ENCODE measurements around the gene HSD17B10. TPM values are rescaled to one million over a fixed set of nuclear protein-coding genes. Genes with fewer than 3 reads are reported as not detected.
A peak's percentile ranks its signal among the peaks of the same experiment; 100 is the strongest.

The HSD17B10 gene
- total RNA-seq, 1 experiment from 2014 or later, result 108 TPM

DNA sequence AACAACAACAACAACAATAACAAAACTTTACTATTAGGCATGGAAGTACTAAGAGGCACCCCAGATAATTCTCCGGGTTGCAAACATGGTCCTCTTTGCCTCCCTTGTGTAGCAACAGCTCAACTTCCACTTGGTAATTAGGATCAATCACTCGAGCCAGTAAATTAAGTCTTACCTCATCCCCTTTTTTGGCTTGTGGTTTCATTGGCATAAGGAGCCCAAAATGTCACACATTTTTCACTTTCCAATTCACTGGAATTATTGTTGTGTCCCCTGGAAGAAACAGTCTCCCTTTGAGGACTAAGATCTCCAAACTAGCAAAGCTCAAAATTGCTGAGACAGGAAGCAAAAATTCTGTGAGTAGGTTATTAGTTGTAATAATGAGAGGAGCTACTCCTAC, 49.2 kb upstream of the HSD17B10 start (continued):
- TF ChIP-seq, protein P1, sequence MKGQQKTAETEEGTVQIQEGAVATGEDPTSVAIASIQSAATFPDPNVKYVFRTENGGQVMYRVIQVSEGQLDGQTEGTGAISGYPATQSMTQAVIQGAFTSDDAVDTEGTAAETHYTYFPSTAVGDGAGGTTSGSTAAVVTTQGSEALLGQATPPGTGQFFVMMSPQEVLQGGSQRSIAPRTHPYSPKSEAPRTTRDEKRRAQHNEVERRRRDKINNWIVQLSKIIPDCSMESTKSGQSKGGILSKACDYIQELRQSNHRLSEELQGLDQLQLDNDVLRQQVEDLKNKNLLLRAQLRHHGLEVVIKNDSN (CRISPR knock-in tag; IDR thresholded peaks at IDR 0.05), result no peak
- TF ChIP-seq SMAD3 (CRISPR knock-in tag; IDR thresholded peaks at IDR 0.05; ENCODE audit: borderline replicate concordance), result no peak

DNA sequence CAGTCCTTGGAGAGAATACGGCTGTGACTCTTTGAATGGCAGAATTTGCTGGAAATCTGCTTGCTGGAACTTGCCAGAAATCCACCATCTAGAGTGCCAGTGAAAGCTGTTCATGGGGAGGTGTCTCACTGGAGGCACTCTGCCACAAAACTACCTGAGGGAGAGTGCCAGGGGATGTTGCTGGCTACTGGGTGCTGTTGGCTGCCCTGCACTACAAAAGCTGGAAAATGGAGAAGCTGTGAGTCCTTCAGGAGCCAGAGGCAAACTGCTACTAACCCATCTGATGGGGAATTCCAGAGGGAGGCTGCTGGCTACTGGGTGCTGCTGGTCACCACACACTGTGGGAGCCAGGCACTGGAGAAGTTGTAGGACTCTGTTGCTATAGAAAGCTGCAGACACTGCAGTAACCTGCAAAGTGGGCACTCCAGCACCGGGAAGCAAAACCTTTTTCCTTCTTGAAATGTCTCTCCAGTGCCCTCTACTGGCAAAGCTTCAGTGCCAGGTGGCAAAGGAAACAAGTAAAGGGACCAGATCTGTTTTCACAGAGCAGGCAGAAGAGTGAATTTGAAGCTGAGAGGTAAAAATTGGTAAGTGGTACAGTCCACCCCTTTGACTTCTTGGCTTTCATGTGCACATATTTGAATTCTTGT, 47.8 kb upstream of the HSD17B10 start:
- Mint-ChIP-seq H3K27ac (no peak overlapping the region), H3K4me3 (no peak overlapping the region), H3K4me1 (peaks cover 5% of the 10 kb centered on the region; the same call in 1 of the 2 replicates), H3K9me3 (peaks cover 7% of the 10 kb centered on the region; the same call in 1 of the 2 replicates), H3K36me3 (no peaks in the 10 kb centered on the region), H3K27me3 (ENCODE audit: low read depth) (0 out of 2 replicates have a peak, but pooled peaks cover 2% of the 10 kb centered on the region)
- ChIA-PET CTCF (interaction anchor here (0.5 to 4.1 kb wide), 28 partner anchors 8 to 409 kb away, joined by 3 to 42 read pairs (median 6); partner anchors contain the start of genes IQSEC2, RIBC1 and SMC1A), POLR2A (interaction anchor here (0.5 kb wide), 1 partner anchor 176 kb away, joined by 3 read pairs; no protein-coding TSS in a partner anchor)
- DNase-seq (ENCODE audit: low spot score) (peak; percentile 57), ATAC-seq (peak; percentile 54)
- TF ChIP-seq GABPB1 (CRISPR knock-in tag; IDR thresholded peaks at IDR 0.05) (no peak), ETV6 (CRISPR knock-in tag; IDR thresholded peaks at IDR 0.05) (no peak)
- TF ChIP-seq, protein P2, sequence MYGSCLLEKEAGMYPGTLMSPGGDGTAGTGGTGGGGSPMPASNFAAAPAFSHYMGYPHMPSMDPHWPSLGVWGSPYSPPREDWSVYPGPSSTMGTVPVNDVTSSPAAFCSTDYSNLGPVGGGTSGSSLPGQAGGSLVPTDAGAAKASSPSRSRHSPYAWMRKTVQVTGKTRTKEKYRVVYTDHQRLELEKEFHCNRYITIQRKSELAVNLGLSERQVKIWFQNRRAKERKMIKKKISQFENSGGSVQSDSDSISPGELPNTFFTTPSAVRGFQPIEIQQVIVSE (CRISPR knock-in tag; IDR thresholded peaks at IDR 0.05; ENCODE audit: borderline replicate concordance), result no peak
- TF ChIP-seq, protein P3, sequence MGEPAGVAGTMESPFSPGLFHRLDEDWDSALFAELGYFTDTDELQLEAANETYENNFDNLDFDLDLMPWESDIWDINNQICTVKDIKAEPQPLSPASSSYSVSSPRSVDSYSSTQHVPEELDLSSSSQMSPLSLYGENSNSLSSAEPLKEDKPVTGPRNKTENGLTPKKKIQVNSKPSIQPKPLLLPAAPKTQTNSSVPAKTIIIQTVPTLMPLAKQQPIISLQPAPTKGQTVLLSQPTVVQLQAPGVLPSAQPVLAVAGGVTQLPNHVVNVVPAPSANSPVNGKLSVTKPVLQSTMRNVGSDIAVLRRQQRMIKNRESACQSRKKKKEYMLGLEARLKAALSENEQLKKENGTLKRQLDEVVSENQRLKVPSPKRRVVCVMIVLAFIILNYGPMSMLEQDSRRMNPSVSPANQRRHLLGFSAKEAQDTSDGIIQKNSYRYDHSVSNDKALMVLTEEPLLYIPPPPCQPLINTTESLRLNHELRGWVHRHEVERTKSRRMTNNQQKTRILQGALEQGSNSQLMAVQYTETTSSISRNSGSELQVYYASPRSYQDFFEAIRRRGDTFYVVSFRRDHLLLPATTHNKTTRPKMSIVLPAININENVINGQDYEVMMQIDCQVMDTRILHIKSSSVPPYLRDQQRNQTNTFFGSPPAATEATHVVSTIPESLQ (CRISPR knock-in tag; IDR thresholded peaks at IDR 0.05), result no peak
- TF ChIP-seq, protein P4, sequence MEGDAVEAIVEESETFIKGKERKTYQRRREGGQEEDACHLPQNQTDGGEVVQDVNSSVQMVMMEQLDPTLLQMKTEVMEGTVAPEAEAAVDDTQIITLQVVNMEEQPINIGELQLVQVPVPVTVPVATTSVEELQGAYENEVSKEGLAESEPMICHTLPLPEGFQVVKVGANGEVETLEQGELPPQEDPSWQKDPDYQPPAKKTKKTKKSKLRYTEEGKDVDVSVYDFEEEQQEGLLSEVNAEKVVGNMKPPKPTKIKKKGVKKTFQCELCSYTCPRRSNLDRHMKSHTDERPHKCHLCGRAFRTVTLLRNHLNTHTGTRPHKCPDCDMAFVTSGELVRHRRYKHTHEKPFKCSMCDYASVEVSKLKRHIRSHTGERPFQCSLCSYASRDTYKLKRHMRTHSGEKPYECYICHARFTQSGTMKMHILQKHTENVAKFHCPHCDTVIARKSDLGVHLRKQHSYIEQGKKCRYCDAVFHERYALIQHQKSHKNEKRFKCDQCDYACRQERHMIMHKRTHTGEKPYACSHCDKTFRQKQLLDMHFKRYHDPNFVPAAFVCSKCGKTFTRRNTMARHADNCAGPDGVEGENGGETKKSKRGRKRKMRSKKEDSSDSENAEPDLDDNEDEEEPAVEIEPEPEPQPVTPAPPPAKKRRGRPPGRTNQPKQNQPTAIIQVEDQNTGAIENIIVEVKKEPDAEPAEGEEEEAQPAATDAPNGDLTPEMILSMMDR (IDR thresholded peaks at IDR 0.05), result 0 out of 2 replicates have a peak, but pooled peaks have one; percentile 17

GRCh38 chrX:53481093-53481492, 46.9 kb upstream of the HSD17B10 start:
- peak; percentile 38 for DNase-seq (ENCODE audit: low spot score)
- H3K27me3 Mint-ChIP-seq (ENCODE audit: low read depth), result 0 out of 2 replicates have a peak, but pooled peaks cover 2% of the 10 kb centered on the region
- ChIA-PET CTCF (interaction anchor here (0.6 to 4.1 kb wide), 18 partner anchors 9 to 200 kb away, joined by 3 to 42 read pairs (median 10); partner anchors contain the start of genes IQSEC2, RIBC1 and SMC1A), POLR2A (no interaction called here)
- no peak overlapping the region for H3K4me3 Mint-ChIP-seq
- H3K4me1 Mint-ChIP-seq, result peaks cover 5% of the 10 kb centered on the region; the same call in 1 of the 2 replicates
- peaks cover 7% of the 10 kb centered on the region; the same call in 1 of the 2 replicates for H3K9me3 Mint-ChIP-seq
- H3K27ac Mint-ChIP-seq, result no peak overlapping the region
- H3K36me3 Mint-ChIP-seq, result no peaks in the 10 kb centered on the region
- peak; percentile 41 for ATAC-seq
- TF ChIP-seq ZNF219 (CRISPR knock-in tag; IDR thresholded peaks at IDR 0.05; ENCODE audit: borderline replicate concordance) (no peak), RELA (CRISPR knock-in tag; IDR thresholded peaks at IDR 0.05; ENCODE audit: borderline replicate concordance) (no peak), PRDM15 (CRISPR knock-in tag; IDR thresholded peaks at IDR 0.05) (no peak), ATF3 (CRISPR knock-in tag; conservative IDR thresholded peaks at IDR 0.05) (no peak), NR2C2 (CRISPR knock-in tag; IDR thresholded peaks at IDR 0.05) (no peak), CBFB (CRISPR knock-in tag; IDR thresholded peaks at IDR 0.05; ENCODE audit: low read depth) (no peak)
- TF ChIP-seq, protein P5, sequence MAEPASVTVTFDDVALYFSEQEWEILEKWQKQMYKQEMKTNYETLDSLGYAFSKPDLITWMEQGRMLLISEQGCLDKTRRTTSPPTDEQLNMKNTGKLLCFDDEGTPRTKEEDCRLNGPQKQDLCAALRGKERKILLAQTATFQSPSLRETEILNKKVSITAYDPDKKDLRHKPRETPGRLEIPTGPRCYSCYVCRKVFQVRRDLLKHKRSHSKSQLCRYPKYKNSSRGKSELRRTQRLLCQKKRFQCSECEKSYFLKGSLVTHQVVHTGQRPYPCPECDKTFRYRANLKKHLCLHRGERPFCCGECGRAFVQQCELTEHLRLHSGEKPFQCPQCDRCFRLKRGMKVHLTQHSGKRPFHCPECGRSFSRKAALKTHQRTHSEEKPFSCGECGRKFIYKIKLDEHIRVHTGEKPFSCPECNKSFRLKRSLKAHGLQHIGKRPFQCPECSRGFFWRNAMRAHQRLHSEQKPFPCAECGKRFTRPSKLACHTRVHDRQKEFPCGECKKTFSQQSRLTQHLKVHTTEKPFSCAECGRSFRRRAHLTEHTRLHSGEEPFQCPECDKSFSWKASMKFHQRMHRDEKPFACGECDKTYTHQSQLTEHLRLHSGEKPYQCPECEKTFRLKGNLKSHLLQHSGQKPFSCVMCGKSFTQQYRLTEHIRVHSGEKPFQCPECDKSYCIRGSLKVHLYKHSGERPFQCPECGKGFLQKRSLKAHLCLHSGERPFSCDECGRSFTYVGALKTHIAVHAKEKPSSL (CRISPR knock-in tag; conservative IDR thresholded peaks at IDR 0.05), result no peak
